Measurements from ENCODE around the gene ZDHHC4. TPM values are rescaled to one million over a fixed set of nuclear protein-coding genes. Genes with fewer than 3 reads are reported as not detected.

ZDHHC4 gene
- 10 to 100 TPM; 27.9 to 48.5 (median 36.9) TPM for total RNA-seq
- long read RNA-seq, partial matches to known transcripts, result 1 of 7 reads
- long read RNA-seq, other reads (novel, unspliced or antisense), result 0 of 7 reads

- Histone ChIP-seq H3K36me3 (peaks cover 0 to 24% (median 0%) of the 10 kb centered on the region in 4 donors), H3K27ac (peak within 1 kb of the TSS; percentile 88 to 95 (median 91)), H3K4me3 (peak within 1 kb of the TSS; percentile 70 to 84 (median 73)), H3K9me3 (no peaks in the 10 kb centered on the region), H3K4me1 (peaks cover 0 to 7% (median 3%) of the 10 kb centered on the region in 4 donors), H3K27me3 (no peaks in the 10 kb centered on the region)
- intact Hi-C loops (cut with DNase I), result no loop called here
- DNase-seq (peak; percentile 89 to 91 (median 89)), ATAC-seq (peak; percentile 91 to 99 (median 97))
- TF ChIP-seq POLR2A (IDR thresholded peaks at IDR 0.05) (peak; percentile 95), CTCF (IDR thresholded peaks at IDR 0.05) (no peak)
- 20% methylated on average over 24 of the region's 51 CpGs for WGBS (ENCODE audit: insufficient coverage, low coverage, low lambda C conversion rate, missing lambda C conversion rate)
These were observed at the start of gene ZDHHC4 for GRCh38 chr7:6577369-6578113. ZDHHC4 (plus strand) TSS chr7:6577454; CDS start chr7:6580562, 3,108 bp downstream.

- Histone ChIP-seq H3K27ac (no peak overlapping the region), H3K4me3 (no peak overlapping the region), H3K27me3 (no peaks in the 10 kb centered on the region), H3K9me3 (no peaks in the 10 kb centered on the region), H3K36me3 (no peaks in the 10 kb centered on the region), H3K4me1 (peaks cover 0 to 3% (median 0%) of the 10 kb centered on the region in 4 donors)
- no peak for ATAC-seq
- intact Hi-C loops (cut with DNase I), result no loop called here
- DNase-seq, result no peak
- TF ChIP-seq POLR2A (IDR thresholded peaks at IDR 0.05), result no peak
- 71% methylated on average over 1 of the region's 13 CpGs for WGBS (ENCODE audit: insufficient coverage, low coverage, low lambda C conversion rate, missing lambda C conversion rate)
These were observed 48.7 kb upstream of the ZDHHC4 start for GRCh38 chr7:6528401-6529130.

- WGBS (ENCODE audit: insufficient coverage, low coverage, low lambda C conversion rate, missing lambda C conversion rate), result 64% methylated on average over 5 of the region's 6 CpGs
- Histone ChIP-seq H3K4me1 (peaks cover 0 to 3% (median 0%) of the 10 kb centered on the region in 4 donors), H3K9me3 (no peaks in the 10 kb centered on the region), H3K27ac (no peak overlapping the region), H3K36me3 (no peaks in the 10 kb centered on the region), H3K27me3 (no peaks in the 10 kb centered on the region), H3K4me3 (no peak overlapping the region)
- ATAC-seq (no peak), DNase-seq (no peak)
- intact Hi-C loops (cut with DNase I), result no loop called here
- no peak for TF ChIP-seq CTCF (IDR thresholded peaks at IDR 0.05)
- no peak for TF ChIP-seq POLR2A (IDR thresholded peaks at IDR 0.05)
These were observed 47.6 kb upstream of the ZDHHC4 start for GRCh38 chr7:6529643-6530042.

GRCh38 chr7:6530626-6531491 lies 46.4 kb upstream of the ZDHHC4 start:
- Histone ChIP-seq H3K9me3 (no peaks in the 10 kb centered on the region), H3K27me3 (no peaks in the 10 kb centered on the region), H3K4me3 (peak overlapping the region in 1 of 3 donors; percentile 24), H3K27ac (no peak overlapping the region), H3K4me1 (peaks cover 0 to 3% (median 0%) of the 10 kb centered on the region in 4 donors), H3K36me3 (no peaks in the 10 kb centered on the region)
- WGBS (ENCODE audit: insufficient coverage, low coverage, low lambda C conversion rate, missing lambda C conversion rate), result 9% methylated on average over 22 of the region's 74 CpGs
- ATAC-seq (peak in 3 of 4 donors; percentile 13 to 51 (median 24)), DNase-seq (no peak)
- intact Hi-C loops (cut with DNase I), result no loop called here
- TF ChIP-seq POLR2A (IDR thresholded peaks at IDR 0.05) (no peak), CTCF (IDR thresholded peaks at IDR 0.05) (no peak)
